Stimulated activated CD8-positive, alpha-beta memory T cell treated with anti-CD3 and anti-CD28 coated beads, Interleukin-12 subunit alpha, Interleukin-12 subunit beta, amount 100 ng/mL, for 4 hours (primary cell): Measurements from ENCODE around the gene HNRNPK.
"Not testable (repeated sequence)": the region's sequence is repeated elsewhere in the genome, so short reads cannot be mapped to it uniquely, and the experiment has no call there.

Source experiments
- DNase-seq: peaks from one replicate; pipeline ENCODE4 v3.0.0-alpha.2; 2020; ENCODE audit warnings: low read depth

Gene HNRNPK

DNA sequence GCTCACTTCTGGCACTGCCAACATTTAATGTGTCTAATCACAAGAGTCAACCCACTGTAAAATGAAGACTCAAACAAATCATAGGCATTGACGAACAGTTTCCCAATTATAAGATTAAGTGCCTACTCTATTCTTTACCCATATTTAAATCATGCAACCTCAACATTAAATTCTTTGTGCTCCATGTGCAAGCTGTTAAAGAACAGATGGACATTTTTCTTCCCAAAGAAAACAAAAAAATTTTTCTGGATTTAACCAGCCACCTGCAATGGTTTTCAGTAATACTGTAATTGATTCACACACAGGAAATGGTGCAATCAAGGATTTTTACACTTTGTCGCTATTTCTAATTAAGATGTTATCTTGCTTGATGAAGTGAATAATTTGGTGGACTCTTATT lies 3.6 kb downstream of the HNRNPK start:
- no peak for DNase-seq

DNA sequence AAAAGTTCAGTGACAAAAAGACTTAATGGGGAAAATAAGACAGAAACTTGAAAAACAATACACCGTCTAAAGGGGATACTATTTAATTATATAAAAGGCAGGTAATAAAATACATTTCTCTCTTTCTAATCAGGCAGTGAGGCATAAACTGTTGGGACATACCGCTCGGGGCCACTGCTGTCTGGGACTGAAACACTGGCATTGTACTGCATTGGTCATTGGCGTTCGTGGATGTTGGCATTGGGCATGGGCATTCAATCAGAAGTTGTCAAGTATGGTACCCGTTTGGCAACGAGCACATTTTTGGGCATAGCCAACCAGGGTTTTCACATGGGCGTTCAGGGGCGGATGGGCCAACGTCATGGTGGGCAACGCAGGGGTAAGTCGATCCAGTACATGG lies 4.7 kb downstream of the HNRNPK start:
- DNase-seq = no peak

GRCh38 chr9:83972286-83972685 lies 7.7 kb downstream of the HNRNPK start:
- no peak for DNase-seq

GRCh38 chr9:83971485-83971884 lies 8.5 kb downstream of the HNRNPK start:
- DNase-seq = no peak

DNA sequence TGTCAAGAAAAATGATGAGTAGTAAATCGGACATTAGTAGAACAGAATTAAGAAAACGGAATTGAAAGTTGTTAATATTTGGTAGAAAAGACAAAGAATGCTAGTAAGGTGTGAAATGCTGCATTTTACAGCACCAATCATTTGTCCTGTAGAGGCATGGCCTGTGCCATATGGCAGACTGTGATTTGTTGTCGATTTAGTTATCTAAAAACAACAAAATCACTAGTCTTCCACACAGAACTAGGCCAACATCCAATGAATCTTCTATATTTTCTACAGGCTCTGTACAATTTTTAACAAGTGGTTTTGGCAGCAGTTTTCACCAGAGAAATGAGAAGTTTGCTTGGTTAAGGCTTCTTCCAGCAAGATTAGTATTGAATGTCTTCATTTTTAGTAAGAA lies 10.4 kb downstream of the HNRNPK start:
- no peak for DNase-seq

GRCh38 chr9:83967073-83967472 lies 12.9 kb downstream of the HNRNPK start:
- no peak for DNase-seq

GRCh38 chr9:83966209-83966582 lies 13.8 kb downstream of the HNRNPK start:
- DNase-seq = no peak

GRCh38 chr9:83965350-83966208 lies 14.4 kb downstream of the HNRNPK start:
- no peak for DNase-seq

GRCh38 chr9:83964973-83965349 lies 15.1 kb downstream of the HNRNPK start:
- DNase-seq = no peak

DNA sequence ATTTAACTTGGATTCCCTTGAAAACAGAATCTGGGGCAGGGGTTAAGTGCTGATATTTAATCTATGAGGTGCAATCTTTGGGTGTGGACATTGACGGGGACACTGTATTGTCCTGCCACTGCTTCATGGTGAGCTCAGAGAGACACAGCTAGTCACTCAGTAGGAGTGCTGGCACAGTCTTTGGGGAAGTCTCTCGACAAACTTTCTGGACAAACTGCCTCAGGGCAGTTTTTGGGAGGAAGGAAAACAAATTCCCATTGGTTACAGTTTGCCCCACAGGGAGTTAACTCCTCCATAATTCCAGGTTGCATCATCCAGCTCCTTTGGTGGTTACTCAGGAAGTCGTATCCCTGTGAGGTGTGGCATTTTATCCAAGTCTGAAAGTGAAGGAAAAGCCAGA lies 17.9 kb downstream of the HNRNPK start:
- DNase-seq = no peak

GRCh38 chr9:83960991-83961390 lies 19.0 kb downstream of the HNRNPK start:
- DNase-seq = no peak

GRCh38 chr9:83959061-83959460 lies 21.0 kb downstream of the HNRNPK start:
- no peak for DNase-seq

GRCh38 chr9:83957248-83957513 lies 22.8 kb downstream of the HNRNPK start:
- DNase-seq = no peak

- DNase-seq = peak; percentile 36
These were observed 23.4 kb downstream of the HNRNPK start for GRCh38 chr9:83956436-83957247.

DNA sequence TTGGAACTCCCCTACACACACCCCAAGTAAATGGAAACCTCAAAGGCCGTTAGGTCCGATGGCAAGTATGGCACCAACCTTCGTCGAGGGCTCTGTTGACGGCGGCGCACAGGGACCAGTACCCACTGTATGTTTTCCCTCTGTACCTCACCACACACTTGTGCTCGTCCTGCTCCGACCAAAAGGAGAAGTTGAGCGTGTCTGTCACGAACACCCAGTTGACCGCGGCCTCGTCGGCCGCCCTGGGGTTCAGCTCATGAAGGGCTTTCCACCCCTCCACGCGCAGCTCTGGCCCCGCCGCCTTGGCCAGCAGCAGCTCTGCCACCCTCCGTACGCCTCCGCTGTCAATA lies 24.0 kb downstream of the HNRNPK start:
- DNase-seq = peak; percentile 21

DNA sequence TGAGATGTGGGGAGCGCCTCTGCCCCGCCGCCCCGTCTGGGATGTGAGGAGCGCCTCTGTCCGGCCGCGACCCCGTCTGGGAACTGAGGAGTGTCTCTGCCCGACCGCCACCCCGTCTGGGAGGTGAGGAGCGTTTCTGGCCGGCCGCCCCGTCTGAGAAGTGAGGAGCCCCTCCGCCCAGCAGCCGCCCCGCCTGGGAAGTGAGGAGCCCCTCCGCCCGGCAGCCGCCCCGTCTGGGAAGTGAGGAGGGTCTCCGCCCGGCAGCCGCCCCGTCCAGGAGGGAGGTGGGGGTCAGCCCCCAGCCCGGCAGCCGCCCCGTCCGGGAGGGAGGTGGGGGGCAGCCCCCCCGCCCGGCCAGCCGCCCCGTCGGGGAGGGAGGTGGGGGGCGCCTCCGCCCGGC lies 31.9 kb downstream of the HNRNPK start:
- not testable (repeated sequence) for DNase-seq

- DNase-seq = no peak
These were observed 39.3 kb downstream of the HNRNPK start for GRCh38 chr9:83940590-83941303.

DNA sequence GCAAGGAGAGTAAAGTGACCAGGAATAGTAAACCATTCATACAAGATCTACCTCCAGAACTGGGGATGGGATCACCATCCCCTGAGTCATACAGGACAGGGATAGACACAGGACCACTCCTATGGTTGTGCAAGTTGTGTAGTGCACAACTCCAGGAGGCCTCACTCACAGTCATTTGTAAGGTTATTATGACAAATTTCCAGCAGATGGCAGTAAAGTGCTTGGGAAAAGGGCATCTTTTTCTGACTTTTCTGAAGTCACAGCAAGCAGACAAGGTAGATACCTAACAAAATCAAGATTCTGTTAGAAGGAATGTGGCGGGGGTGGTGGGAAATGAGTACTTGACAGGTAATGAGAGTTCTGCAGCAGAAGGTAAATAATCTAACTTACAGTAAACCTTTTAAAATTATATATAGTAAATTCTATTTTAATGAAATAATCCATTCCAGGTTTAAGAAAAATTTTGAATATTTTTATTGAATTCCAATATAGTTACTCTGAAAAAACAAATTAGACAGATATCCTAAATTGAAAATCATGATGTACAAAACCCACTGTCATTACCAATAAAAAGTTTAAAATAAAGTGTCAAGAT lies 42.1 kb downstream of the HNRNPK start:
- no peak for DNase-seq

GRCh38 chr9:83936523-83936922 lies 43.5 kb downstream of the HNRNPK start:
- DNase-seq = no peak

GRCh38 chr9:83935276-83935935 lies 44.6 kb downstream of the HNRNPK start:
- DNase-seq = no peak

DNA sequence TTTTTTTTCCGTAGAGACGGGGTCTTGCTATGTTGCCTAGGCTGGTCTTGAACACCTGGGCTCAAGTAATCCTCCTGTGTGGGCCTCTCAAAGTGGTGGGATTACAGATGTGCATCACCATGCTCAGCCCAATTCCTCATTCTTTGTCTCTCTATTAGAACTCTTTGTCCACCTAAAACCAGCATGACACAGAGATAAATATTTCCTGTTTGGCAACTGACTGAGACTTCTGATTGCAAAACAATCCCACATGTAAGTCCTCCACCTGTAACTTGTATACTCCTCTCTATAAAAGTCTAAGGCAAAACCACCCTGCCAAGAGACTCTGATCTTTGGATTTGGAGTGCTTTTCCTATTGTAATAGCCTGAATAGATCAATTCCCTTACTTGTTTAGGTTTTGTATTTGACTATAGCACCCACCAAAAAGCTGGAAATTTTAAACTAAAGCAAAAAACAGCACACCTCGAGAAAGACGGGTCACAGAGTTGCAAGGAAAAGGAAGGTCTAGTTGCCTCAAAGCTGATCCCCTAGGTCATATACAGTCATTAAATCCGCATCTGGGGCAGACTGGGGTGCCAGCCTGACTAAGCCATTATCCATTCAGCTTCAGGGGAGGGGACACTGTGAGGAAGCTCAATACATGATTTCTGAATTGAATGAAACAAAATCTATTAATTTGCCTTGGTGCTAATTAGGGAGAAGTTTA lies 45.3 kb downstream of the HNRNPK start:
- no peak for DNase-seq

DNA sequence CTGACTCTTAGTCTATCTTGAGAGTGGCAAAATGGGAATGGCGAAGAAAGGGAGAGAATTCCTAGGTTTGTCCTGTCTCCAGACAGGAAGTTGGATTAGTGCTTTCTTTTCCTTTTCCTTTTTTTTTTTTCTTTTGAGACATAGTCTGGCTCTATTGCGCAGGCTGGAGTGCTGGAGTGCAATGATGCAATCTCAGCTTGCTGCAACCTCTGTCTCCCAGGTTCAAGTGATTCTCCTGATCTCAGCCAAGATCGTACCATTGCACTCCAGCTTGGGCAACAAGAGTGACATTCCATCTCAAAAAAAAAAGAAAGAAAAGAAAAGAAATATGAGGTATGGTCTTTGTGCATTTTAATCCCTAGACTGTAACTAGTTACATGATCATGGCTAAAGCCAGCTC lies 46.2 kb downstream of the HNRNPK start:
- DNase-seq = no peak
